HG02840 (cell line): Measurements from ENCODE around the gene CENPB.
A peak's percentile ranks its signal among the peaks of the same experiment; 100 is the strongest.
"Not testable (repeated sequence)": the region's sequence is repeated elsewhere in the genome, so short reads cannot be mapped to it uniquely, and the experiment has no call there.

Experiments
- ATAC-seq: cut with Tn5 transposase; IDR thresholded peaks from one replicate; pipeline ENCODE4 v1.9.1; 2021; ENCODE audit warnings: mild to moderate bottlenecking, moderate library complexity, moderate number of reproducible peaks; ENCODE audit not compliant: unreplicated experiment, low FRiP score

CENPB gene

DNA sequence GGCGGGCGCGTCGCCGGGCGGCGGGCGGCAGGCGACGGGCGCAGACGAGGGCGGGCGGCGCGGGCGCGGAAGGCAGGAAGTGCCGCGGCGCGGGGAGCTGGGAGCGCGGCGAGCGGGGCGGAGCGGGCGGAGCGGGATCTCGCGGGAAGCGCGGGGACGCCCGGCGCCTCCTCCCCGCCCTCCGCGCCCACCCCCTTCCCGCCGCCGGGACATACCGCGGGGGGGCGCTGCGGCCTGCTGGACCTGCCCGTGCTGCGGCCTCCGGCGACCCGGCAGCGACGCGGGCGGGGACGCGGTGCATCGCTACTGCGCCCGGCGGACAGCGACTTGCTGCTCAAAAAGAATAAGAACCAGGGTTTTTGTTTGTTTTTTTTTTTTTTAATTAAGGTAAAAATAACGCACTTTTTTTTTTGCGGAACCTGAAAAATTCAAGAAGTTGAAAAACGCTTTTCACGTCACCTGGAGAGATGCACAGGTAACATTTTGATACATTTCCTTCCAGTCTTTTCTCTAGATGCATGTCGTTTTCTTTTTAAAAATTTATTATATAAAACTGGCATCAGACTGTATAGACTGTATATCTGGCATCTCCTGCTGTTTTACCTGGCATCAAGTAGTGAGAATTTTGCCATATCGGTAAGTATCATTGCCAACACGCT lies at the start of gene CENPB:
Gene CENPB (minus strand): TSS at position 76 of the 659 bp plus-strand sequence. CDS start 257 bp downstream, outside the sequence.
- ATAC-seq, result peak; percentile 68

DNA sequence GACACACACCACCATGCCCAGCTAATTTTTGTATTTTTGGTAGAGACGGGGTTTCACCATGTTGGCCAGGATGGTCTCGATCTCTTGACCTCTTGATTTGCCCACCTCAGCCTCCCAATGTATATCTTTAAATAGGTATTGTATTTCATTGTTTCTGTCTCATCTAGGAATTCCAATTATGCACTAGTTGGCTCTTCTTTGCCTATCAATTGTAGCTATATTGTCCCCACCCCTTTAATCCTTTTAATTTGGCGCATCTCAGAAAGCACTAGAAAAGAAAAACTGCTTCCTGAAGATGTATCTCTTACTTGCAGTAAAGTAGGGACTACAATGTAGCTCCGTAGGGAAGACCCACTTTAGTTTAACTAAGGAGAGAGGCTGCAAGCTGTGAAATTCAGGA lies 49.6 kb upstream of the CENPB start:
- ATAC-seq, result no peak

DNA sequence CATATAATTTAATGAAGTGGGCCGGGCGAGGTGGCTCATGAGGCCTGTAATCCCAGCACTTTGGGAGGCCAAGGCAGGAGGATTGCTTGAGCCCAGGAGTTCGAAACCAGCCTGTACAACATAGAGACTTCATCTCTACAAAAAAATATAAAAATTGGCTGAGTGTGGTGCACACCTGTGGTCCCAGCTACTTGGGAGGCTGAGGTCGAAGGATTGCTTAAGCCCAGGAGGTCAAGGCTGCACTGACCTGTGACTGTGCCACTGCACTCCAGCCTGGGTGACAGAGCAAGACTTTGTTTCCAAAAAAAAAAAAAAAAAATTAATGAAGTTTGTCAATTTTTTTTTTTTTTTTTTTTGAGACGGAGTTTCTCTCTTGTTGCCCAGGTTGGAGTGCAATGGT lies 43.4 kb upstream of the CENPB start:
- ATAC-seq, result not testable (repeated sequence)

DNA sequence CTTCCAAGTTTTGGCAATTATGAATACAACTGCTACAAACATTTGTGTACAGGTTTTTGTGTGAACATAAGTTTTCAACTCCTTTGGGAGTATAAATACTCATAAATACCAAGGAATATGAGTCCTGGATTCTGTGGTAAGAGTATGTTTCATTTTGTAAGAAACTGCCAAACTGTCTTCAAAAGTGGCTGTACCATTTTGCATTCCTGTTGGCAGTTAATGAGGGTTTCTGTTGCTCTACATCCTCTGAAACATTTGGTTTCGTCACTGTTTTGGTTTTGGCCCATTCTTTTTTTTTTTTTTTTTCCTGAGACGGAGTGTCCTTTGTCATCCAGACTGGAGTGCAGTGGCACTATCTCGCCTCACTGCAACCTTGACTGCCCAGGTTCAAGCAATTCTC lies 42.3 kb upstream of the CENPB start:
- no peak for ATAC-seq

GRCh38 chr20:3826420-3826819 lies 39.9 kb upstream of the CENPB start:
- ATAC-seq, result no peak

GRCh38 chr20:3825526-3825925 lies 39.0 kb upstream of the CENPB start:
- no peak for ATAC-seq

DNA sequence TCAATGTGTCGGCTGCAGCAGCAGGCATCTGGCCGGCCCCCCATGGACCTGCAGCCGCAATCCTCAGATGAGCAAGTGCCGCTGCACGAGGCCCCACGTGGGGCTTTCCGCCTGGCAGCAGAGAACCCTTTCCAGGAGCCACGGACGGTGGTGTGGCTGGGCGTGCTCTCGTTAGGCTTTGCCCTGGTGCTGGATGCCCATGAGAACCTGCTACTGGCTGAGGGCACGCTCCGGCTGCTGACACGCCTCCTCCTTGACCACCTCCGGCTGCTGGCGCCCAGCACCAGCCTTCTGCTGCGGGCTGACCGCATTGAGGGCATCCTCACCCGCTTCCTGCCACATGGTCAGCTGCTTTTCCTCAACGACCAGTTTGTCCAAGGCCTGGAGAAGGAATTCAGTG lies 37.3 kb upstream of the CENPB start:
- no peak for ATAC-seq

GRCh38 chr20:3821996-3822395 lies 35.5 kb upstream of the CENPB start:
- no peak for ATAC-seq

GRCh38 chr20:3820901-3821727 lies 34.6 kb upstream of the CENPB start:
- ATAC-seq, result no peak

- ATAC-seq, result peak; percentile 81
Observed at GRCh38 chr20:3820048-3820900, 33.7 kb upstream of the CENPB start, which contains the start of gene AP5S1. AP5S1 (plus strand) TSS chr20:3820547; CDS start chr20:3822118, 1,571 bp downstream.

DNA sequence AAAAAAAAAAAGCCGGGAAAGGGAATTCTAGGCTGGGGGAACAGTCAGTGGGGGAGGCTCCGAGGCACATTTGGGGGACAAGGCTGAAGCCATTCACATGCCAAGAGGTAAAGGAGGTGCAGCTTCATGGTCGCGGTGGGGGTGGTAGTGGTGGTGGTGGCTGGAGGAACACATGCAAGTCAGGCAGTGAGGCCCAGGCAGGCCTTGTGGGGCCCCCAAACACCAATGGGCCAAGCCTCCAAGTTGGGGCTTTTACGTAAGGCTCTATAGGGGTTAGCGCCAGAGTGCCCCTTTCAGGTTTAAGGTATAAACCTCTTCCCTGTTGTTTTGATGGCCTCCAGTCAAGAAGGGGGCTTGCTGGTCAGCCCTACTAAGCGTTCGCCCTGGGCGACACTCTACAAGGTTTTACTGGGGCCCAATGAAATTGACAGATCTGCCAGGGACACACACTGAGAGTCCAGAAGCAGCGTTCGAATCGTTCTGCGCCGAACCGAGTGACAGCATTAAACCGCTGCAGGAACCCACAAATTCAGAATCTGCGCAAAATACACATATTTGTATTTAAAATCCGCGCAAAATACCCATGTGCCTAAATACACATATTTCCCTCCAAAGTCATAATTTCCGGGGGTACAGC lies 33.0 kb upstream of the CENPB start:
- no peak for ATAC-seq

GRCh38 chr20:3818155-3819151 lies 31.9 kb upstream of the CENPB start:
- ATAC-seq, result no peak

- ATAC-seq, result no peak
Observed at GRCh38 chr20:3815703-3816315, 29.3 kb upstream of the CENPB start.

DNA sequence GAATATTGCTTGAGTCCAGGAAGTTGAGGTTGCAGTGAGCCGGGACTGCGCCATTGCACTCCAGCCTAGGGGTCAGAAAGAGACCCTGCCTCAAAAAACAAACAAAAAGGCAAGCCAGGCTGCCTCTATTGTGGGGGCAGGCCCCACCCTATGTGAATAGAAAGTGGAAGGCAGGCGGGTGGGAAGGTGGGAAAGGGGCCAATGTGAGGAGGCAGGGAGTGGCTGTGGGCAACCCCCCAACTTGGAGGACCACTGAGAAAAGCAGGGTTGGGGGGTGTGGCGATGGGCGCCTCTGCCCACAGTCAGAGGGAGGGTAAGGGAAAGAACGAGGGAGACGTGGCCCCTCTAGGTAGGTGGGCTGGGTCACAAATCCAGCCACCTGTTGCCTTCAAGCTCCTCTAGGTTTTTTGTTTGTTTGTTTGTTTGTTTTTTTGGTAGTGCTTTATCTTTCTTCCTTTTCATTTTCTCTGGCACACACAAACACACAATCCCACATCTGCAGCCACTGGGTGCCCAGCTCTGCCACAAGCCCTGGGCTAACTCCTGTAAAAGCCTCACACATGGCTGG lies 28.5 kb upstream of the CENPB start:
- no peak for ATAC-seq

DNA sequence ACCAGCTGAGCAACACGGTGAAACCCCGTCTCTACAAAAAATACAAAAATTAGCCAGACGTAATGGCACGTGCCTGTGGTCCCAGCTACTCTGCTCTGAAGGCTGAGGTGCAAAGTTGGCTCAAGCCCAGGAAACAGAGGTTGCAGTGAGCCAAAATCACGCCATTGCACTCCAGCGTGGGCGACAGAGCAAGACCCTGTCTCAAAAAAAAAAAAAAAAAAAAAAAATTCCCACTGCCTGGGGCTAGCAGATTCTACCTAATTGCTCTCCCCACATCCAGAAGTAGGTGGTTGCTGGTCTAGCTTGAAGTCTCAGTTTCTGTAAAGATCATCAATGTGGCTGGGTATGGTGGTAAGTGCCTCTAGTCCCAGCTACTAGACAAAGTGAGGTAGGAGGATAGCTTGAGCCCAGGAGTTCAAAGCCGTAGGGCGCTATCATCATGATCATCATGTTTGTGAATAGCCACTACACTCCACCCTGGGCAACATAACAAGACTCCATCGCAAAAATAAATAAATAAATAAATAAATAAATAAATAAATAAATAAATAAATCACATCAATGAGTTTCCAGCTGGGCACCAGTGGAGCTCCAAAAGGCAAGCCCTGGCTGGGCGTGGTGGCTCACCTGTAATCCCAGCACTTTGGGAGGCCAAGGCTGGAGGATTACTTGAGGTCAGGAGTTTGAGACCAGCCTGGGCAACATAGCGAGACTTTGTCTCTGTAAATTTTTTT lies 27.5 kb upstream of the CENPB start:
- no peak for ATAC-seq

- ATAC-seq, result no peak
Observed at GRCh38 chr20:3812975-3813847, 26.7 kb upstream of the CENPB start.

DNA sequence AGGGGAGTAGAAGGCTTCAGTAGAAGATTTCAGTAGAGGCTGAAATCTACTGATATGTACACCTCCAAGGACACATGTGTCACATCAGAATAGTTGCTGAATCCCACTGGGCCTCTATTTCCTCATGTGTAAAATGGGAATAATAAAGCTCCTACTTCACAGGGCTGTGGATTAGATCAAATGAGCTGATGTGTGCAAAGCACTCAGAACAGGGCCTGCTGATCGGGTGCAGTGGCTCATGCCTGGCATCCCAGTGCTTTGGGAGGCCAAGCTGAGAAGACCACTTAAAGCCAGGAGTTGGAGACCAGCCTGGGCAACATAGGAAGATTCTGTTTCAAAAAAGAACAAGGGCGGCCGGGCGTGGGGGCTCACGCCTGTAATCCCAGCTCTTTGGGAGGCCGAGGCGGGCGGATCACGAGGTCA lies 25.7 kb upstream of the CENPB start:
- no peak for ATAC-seq
